Uterus (tissue), 2 donors: Measurements from ENCODE around the gene STIMATE.

Source experiments
- POLR2A ChIP-seq, 2 donors: fragments of 450-650 bp; IDR thresholded peaks; one replicate each; pipeline ENCODE4 v1.6.1; 2016; ENCODE audit warnings: antibody characterized with exemption in 2 of 2, mild to moderate bottlenecking in 1 of 2, moderate library complexity in 1 of 2
- TF ChIP-seq, protein P1 (sequence below), 4 experiments: fragments of 200-600 bp in 2 of 4; fragments of 450-650 bp in 2 of 4; sonication (generic) in 2 of 4; IDR thresholded peaks; one replicate each; pipeline ENCODE4 v1.5.1; 2016 to 2019; ENCODE audit warnings: antibody characterized with exemption in 4 of 4, mild to moderate bottlenecking in 2 of 4, moderate library complexity in 1 of 4

- TF ChIP-seq, protein P1, sequence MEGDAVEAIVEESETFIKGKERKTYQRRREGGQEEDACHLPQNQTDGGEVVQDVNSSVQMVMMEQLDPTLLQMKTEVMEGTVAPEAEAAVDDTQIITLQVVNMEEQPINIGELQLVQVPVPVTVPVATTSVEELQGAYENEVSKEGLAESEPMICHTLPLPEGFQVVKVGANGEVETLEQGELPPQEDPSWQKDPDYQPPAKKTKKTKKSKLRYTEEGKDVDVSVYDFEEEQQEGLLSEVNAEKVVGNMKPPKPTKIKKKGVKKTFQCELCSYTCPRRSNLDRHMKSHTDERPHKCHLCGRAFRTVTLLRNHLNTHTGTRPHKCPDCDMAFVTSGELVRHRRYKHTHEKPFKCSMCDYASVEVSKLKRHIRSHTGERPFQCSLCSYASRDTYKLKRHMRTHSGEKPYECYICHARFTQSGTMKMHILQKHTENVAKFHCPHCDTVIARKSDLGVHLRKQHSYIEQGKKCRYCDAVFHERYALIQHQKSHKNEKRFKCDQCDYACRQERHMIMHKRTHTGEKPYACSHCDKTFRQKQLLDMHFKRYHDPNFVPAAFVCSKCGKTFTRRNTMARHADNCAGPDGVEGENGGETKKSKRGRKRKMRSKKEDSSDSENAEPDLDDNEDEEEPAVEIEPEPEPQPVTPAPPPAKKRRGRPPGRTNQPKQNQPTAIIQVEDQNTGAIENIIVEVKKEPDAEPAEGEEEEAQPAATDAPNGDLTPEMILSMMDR (IDR thresholded peaks at IDR 0.05), result no peak
- TF ChIP-seq POLR2A (IDR thresholded peaks at IDR 0.05), result no peak
Observed at GRCh38 chr3:52792413-52792812, 104.9 kb downstream of the STIMATE start.
